CD4-positive, alpha-beta T cell (primary cell): ENCODE measurements around the gene AGPS. TPM values are rescaled to one million over a fixed set of nuclear protein-coding genes. Genes with fewer than 3 reads are reported as not detected.
"Not testable (repeated sequence)": the region's sequence is repeated elsewhere in the genome, so short reads cannot be mapped to it uniquely, and the experiment has no call there.

Experiments
- ATAC-seq: fragments of 200-7000 bp; cut with Tn5 transposase; one replicate; pipeline ENCODE4 v1.10.0; 2022; ENCODE audit warnings: mild to moderate bottlenecking; ENCODE audit not compliant: poor library complexity
- CTCF ChIA-PET: fragments of 350-600 bp; sonication (Branson Sonifier 250); formaldehyde crosslinking; loops from one replicate; lab custom pipeline; 2021; ENCODE audit warnings: antibody characterized with exemption, inconsistent platforms; lab: Charles Lee
- POLR2A ChIA-PET: fragments of 350-600 bp; sonication (Branson Sonifier 250); formaldehyde crosslinking; loops from one replicate; lab custom pipeline; 2021; ENCODE audit warnings: antibody characterized with exemption, inconsistent platforms; lab: Charles Lee
- DNase-seq, 14 experiments: peaks; one replicate each; pipeline ENCODE4 v3.0.0-alpha.2; 2013 to 2020; ENCODE audit warnings: mixed read lengths in 2 of 14
- H3K27ac ChIP-seq, 2 donors: one replicate each; pipeline versions ENCODE4 v1.5.1 to v1.7.0; 2013; ENCODE audit warnings: low read length in 2 of 2, low read depth in 1 of 2, mild to moderate bottlenecking in 1 of 2
- H3K27me3 ChIP-seq, 2 experiments: 1 replicate in 1 of 2; 2 replicates in 1 of 2; pipeline versions ENCODE4 v1.6.1 to v1.7.0; 2013; ENCODE audit warnings: low read length in 2 of 2, control low read depth in 1 of 2, mild to moderate bottlenecking in 1 of 2, moderate library complexity in 1 of 2; ENCODE audit not compliant: insufficient read depth in 2 of 2, control insufficient read depth in 1 of 2
- H3K36me3 ChIP-seq: one replicate; pipeline ENCODE4 v1.6.1; 2013; ENCODE audit warnings: low read length, control low read depth; ENCODE audit not compliant: insufficient read depth
- H3K4me1 ChIP-seq: one replicate; pipeline ENCODE4 v1.6.1; 2013; ENCODE audit warnings: low read length, control low read depth; ENCODE audit not compliant: insufficient read depth
- H3K4me3 ChIP-seq: one replicate; pipeline ENCODE4 v1.5.1; 2013; ENCODE audit warnings: mild to moderate bottlenecking, low read length, moderate library complexity
- H3K9me3 ChIP-seq, 2 experiments: 1 replicate in 1 of 2; 2 replicates in 1 of 2; pipeline versions ENCODE4 v1.6.1 to v1.7.0; 2013; ENCODE audit warnings: low read length in 2 of 2, mild to moderate bottlenecking in 2 of 2, control low read depth in 1 of 2, moderate library complexity in 1 of 2; ENCODE audit not compliant: control insufficient read depth in 1 of 2, insufficient read depth in 1 of 2
- H3K27ac Mint-ChIP-seq: one replicate; pipeline ENCODE4 v1.8.0; 2020; ENCODE audit warnings: mixed read lengths
- H3K27me3 Mint-ChIP-seq: one replicate; pipeline ENCODE4 v1.8.0; 2021; ENCODE audit warnings: mixed read lengths
- H3K36me3 Mint-ChIP-seq: one replicate; pipeline ENCODE4 v1.8.0; 2021; ENCODE audit warnings: low read depth, mixed read lengths
- H3K4me1 Mint-ChIP-seq: one replicate; pipeline ENCODE4 v1.8.0; 2021; ENCODE audit warnings: low read depth, mixed read lengths
- H3K4me3 Mint-ChIP-seq: one replicate; pipeline ENCODE4 v1.8.0; 2020; ENCODE audit warnings: mild to moderate bottlenecking, mixed read lengths
- H3K9me3 Mint-ChIP-seq: one replicate; pipeline ENCODE4 v1.8.0; 2020; ENCODE audit warnings: mixed read lengths
- intact Hi-C, 2 experiments: fragments of 100-400 bp; cut with DNase I in 1 of 2; cut with micrococcal nuclease in 1 of 2; formaldehyde crosslinking; loops; one replicate each; pipeline versions ENCODE4 v1.15.1 to v1.9.0; 2023 to 2025; cut with DNase I, micrococcal nuclease
- total RNA-seq, 174 experiments: library from RNA in 2 of 174; stranded (reverse) in 2 of 174; gene quantifications; one replicate each; pipeline ENCODE4 v1.2.3 and lab custom pipeline; 2021 to 2026
- TF ChIP-seq, protein P1 (sequence below): fragments of 200-600 bp; IDR thresholded peaks from one replicate; pipeline ENCODE4 v1.8.0; 2022; ENCODE audit warnings: antibody characterized with exemption, mild to moderate bottlenecking

The AGPS gene
- total RNA-seq, 2 experiments from 2014 or later, result 21.5 to 23.9 TPM

DNA sequence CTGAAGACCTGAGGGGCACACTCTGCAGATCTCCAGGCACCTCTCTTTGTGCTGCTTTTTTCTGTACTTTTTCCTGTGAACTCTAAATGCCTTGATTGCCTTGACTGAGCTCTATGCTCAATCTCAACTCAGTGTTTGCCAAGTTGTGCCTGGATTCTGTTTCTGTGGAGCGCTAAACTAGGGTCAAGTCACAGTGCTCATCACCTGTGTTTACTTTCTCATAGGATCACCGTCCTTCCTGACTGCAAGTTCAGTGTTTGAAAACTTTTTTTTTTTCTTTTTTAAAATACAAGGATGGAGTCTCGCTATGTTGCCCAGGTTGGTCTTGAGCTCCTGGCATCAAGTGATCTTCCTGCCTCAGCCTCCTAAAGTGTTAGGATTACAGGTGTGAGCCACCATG lies 62.6 kb downstream of the AGPS start:
- no peaks in the 10 kb centered on the region for H3K9me3 Mint-ChIP-seq
- ATAC-seq (no peak), DNase-seq (no peak)
- H3K4me3 Mint-ChIP-seq, result no peak overlapping the region
- Histone ChIP-seq H3K9me3 (no peaks in the 10 kb centered on the region), H3K36me3 (peaks cover 8% of the 10 kb centered on the region), H3K27ac (no peak overlapping the region), H3K4me3 (no peak overlapping the region), H3K4me1 (no peaks in the 10 kb centered on the region), H3K27me3 (no peaks in the 10 kb centered on the region)
- intact Hi-C loops, result no loop called here
- H3K27me3 Mint-ChIP-seq, result no peaks in the 10 kb centered on the region
- H3K4me1 Mint-ChIP-seq, result no peaks in the 10 kb centered on the region
- peaks cover 89% of the 10 kb centered on the region for H3K36me3 Mint-ChIP-seq
- H3K27ac Mint-ChIP-seq, result no peak overlapping the region
- TF ChIP-seq, protein P1, sequence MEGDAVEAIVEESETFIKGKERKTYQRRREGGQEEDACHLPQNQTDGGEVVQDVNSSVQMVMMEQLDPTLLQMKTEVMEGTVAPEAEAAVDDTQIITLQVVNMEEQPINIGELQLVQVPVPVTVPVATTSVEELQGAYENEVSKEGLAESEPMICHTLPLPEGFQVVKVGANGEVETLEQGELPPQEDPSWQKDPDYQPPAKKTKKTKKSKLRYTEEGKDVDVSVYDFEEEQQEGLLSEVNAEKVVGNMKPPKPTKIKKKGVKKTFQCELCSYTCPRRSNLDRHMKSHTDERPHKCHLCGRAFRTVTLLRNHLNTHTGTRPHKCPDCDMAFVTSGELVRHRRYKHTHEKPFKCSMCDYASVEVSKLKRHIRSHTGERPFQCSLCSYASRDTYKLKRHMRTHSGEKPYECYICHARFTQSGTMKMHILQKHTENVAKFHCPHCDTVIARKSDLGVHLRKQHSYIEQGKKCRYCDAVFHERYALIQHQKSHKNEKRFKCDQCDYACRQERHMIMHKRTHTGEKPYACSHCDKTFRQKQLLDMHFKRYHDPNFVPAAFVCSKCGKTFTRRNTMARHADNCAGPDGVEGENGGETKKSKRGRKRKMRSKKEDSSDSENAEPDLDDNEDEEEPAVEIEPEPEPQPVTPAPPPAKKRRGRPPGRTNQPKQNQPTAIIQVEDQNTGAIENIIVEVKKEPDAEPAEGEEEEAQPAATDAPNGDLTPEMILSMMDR, result no peak
- POLR2A ChIA-PET, result interaction anchor here (0.7 to 0.8 kb wide), 2 partner anchors 11 to 189 kb away, joined by 3 read pairs; no protein-coding TSS in a partner anchor
- CTCF ChIA-PET, result no interaction called here

DNA sequence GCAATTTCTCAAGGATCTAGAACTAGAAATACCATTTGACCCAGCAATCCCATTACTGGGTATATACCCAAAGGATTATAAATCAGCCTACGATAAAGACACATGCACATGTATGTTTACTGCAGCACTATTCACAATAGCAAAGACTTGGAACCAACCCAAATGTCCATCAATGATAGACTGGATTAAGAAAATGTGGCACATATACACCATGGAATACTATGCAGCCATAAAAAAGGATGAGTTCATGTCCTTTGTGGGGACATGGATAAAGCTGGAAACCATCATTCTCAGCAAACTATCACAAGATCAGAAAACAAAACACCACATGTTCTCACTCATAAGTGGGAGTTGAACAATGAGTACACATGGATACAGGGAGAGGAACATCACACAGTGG lies 67.2 kb downstream of the AGPS start:
- H3K27me3 Mint-ChIP-seq, DNase-seq, H3K4me1 Mint-ChIP-seq, ATAC-seq, H3K4me3 Mint-ChIP-seq, H3K27ac Mint-ChIP-seq, H3K27ac ChIP-seq, POLR2A ChIA-PET, intact Hi-C loops, H3K27me3 ChIP-seq, H3K4me1 ChIP-seq, H3K9me3 ChIP-seq, H3K9me3 Mint-ChIP-seq, H3K4me3 ChIP-seq, CTCF ChIA-PET: not testable (repeated sequence)
- peaks cover 84% of the 10 kb centered on the region for H3K36me3 Mint-ChIP-seq
- peaks cover 13% of the 10 kb centered on the region for H3K36me3 ChIP-seq

DNA sequence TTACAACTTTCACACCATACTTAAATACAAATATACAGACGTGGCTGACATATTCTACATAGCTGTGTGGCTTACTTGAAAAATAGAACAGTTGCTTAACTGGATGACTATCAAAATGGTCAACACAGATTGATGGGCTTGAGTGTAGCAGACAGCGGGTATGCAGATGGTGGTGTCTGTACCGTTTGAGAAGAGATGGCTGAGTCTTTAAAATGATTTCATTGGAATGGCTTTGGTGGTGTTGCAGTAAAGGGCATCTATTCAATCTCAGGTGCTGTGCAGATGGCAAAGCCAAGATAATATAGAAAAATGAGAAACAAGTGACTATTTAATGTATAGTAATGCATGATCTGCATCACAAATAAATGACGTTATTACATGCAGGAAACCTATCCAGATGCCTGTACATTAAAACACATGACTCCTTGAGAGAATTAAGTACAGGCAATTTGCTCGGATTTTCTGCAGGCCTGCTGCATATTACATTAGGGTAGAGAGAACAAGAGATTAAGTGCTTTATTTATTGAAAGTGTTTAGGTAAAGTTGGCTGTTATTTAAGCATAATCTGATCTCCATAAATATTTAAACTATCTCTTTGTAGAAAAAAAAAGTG lies 68.5 kb downstream of the AGPS start:
- Mint-ChIP-seq H3K27me3 (no peaks in the 10 kb centered on the region), H3K36me3 (peaks cover 86% of the 10 kb centered on the region), H3K9me3 (no peaks in the 10 kb centered on the region), H3K4me3 (no peak overlapping the region), H3K4me1 (no peaks in the 10 kb centered on the region), H3K27ac (no peak overlapping the region)
- no peak overlapping the region for H3K27ac ChIP-seq
- no peak overlapping the region for H3K4me3 ChIP-seq
- POLR2A ChIA-PET, result interaction anchor here (1.2 kb wide), 1 partner anchor 17 kb away, joined by 4 read pairs; no protein-coding TSS in a partner anchor
- intact Hi-C loops, result no loop called here
- DNase-seq (no peak), ATAC-seq (no peak)
- H3K4me1 ChIP-seq, result no peaks in the 10 kb centered on the region
- CTCF ChIA-PET, result interaction anchor here (0.6 kb wide), 1 partner anchor 58 kb away, joined by 3 read pairs; no protein-coding TSS in a partner anchor
- peaks cover 19% of the 10 kb centered on the region for H3K36me3 ChIP-seq
- no peaks in the 10 kb centered on the region for H3K27me3 ChIP-seq
- peaks cover 0 to 7% of the 10 kb centered on the region in 2 experiments for H3K9me3 ChIP-seq
- TF ChIP-seq, protein P1, result no peak

DNA sequence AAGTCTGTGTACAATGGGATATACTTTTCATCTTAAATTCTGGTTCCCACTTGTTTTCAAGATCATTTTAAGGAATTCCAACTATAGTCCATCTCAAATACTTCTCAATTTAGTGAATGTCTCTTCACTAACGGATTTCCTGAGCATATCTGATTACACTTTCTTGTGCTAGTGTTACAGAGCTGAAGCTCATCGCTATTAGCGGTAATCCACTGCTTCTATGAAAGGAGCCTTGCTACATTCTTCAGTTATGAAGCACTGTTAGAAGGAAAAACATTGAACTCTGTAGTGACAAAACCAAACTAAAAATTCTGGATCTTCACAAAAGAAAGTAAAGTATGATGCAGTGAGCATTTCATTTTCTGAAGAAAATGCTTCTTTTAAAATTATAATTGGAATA lies 72.0 kb downstream of the AGPS start:
- Mint-ChIP-seq H3K9me3 (no peaks in the 10 kb centered on the region), H3K4me1 (no peaks in the 10 kb centered on the region), H3K4me3 (no peak overlapping the region), H3K36me3 (peaks cover 65% of the 10 kb centered on the region), H3K27ac (no peak overlapping the region), H3K27me3 (no peaks in the 10 kb centered on the region)
- ChIA-PET POLR2A (no interaction called here), CTCF (no interaction called here)
- DNase-seq (no peak), ATAC-seq (no peak)
- intact Hi-C loops, result no loop called here
- Histone ChIP-seq H3K36me3 (peaks cover 26% of the 10 kb centered on the region), H3K27ac (no peak overlapping the region), H3K27me3 (no peaks in the 10 kb centered on the region), H3K4me1 (no peaks in the 10 kb centered on the region), H3K4me3 (no peak overlapping the region), H3K9me3 (peaks cover 0 to 16% of the 10 kb centered on the region in 2 experiments)
- TF ChIP-seq, protein P1, result no peak
